HepG2 (cell line): ENCODE measurements around the gene HOXD8. TPM values are rescaled to one million over a fixed set of nuclear protein-coding genes. Genes with fewer than 3 reads are reported as not detected.

Experiments used
- ESRRA ChIP-seq: sonication (generic); formaldehyde crosslinking; IDR thresholded peaks from 2 replicates; pipeline ENCODE4 v1.5.1; 2020; ENCODE audit warnings: mild to moderate bottlenecking, low read depth, missing genetic modification reagents
- FOXO4 ChIP-seq: sonication (generic); formaldehyde crosslinking; conservative IDR thresholded peaks from 2 replicates; pipeline ENCODE4 v1.8.1; 2023; ENCODE audit warnings: missing genetic modification reagents
- GMEB2 ChIP-seq: IDR thresholded peaks from 2 replicates; pipeline ENCODE4 v1.6.1; 2016; ENCODE audit warnings: missing biosample characterization, missing genetic modification reagents, low read depth
- GZF1 ChIP-seq: sonication (generic); formaldehyde crosslinking; IDR thresholded peaks from 2 replicates; pipeline ENCODE4 v1.5.1; 2020; ENCODE audit warnings: mild to moderate bottlenecking, missing genetic modification reagents
- MTA3 ChIP-seq: sonication (generic); formaldehyde crosslinking; IDR thresholded peaks from 2 replicates; pipeline ENCODE4 v1.4.0; 2020; ENCODE audit warnings: missing genetic modification reagents
- PRMT3 ChIP-seq: sonication (generic); formaldehyde crosslinking; IDR thresholded peaks from 2 replicates; pipeline ENCODE4 v1.8.1; 2022; ENCODE audit warnings: low read depth, mild to moderate bottlenecking, moderate library complexity, missing genetic modification reagents, borderline replicate concordance
- REST ChIP-seq, 2 experiments: IDR thresholded peaks; 2 replicates each; pipeline ENCODE4 v1.6.1; 2011 to 2012; ENCODE audit warnings: low read length in 2 of 2, borderline replicate concordance in 1 of 2, low read depth in 1 of 2, mild to moderate bottlenecking in 1 of 2, moderate library complexity in 1 of 2
- RFX3 ChIP-seq: IDR thresholded peaks from 2 replicates; pipeline ENCODE4 v1.6.1; 2016; ENCODE audit warnings: missing biosample characterization, missing genetic modification reagents
- SAP130 ChIP-seq: IDR thresholded peaks from 2 replicates; pipeline ENCODE4 v1.6.1; 2016; ENCODE audit warnings: low read depth
- TFDP1 ChIP-seq: IDR thresholded peaks from 2 replicates; pipeline ENCODE4 v1.6.1; 2016; ENCODE audit warnings: missing compliant biosample characterization, missing genetic modification reagents, borderline replicate concordance
- TFDP2 ChIP-seq: sonication (generic); formaldehyde crosslinking; IDR thresholded peaks from 2 replicates; pipeline ENCODE4 v1.4.0; 2020; ENCODE audit warnings: missing genetic modification reagents
- ZBTB14 ChIP-seq: sonication (generic); formaldehyde crosslinking; IDR thresholded peaks from 2 replicates; pipeline ENCODE4 v1.4.0; 2020; ENCODE audit warnings: missing genetic modification reagents
- ZNF382 ChIP-seq: sonication (generic); formaldehyde crosslinking; IDR thresholded peaks from 2 replicates; pipeline ENCODE4 v1.5.0; 2020; ENCODE audit warnings: missing genetic modification reagents, mild to moderate bottlenecking, borderline replicate concordance
- ZNF770 ChIP-seq: sonication (generic); formaldehyde crosslinking; IDR thresholded peaks from 2 replicates; pipeline ENCODE4 v1.5.0; 2020; ENCODE audit warnings: mild to moderate bottlenecking, missing genetic modification reagents
- ZNF780A ChIP-seq: sonication (generic); formaldehyde crosslinking; IDR thresholded peaks from 2 replicates; pipeline ENCODE4 v1.8.0; 2022; ENCODE audit warnings: mild to moderate bottlenecking, missing genetic modification reagents, moderate library complexity
- polyA plus RNA-seq, 8 experiments: library from polyadenylated mRNA; depleted of rRNA in 3 of 8; stranded (reverse) in 7 of 8; unstranded in 1 of 8; fragments of >200 nt; fragmentation: Illumina TruSeq in 4 of 8; extraction: Trizol in 4 of 8; gene quantifications; 2 replicates each; pipeline versions ENCODE4 v1.2.1 to v1.2.3, GENCODE V29; 2011 to 2016; ENCODE audit warnings: low read depth in 4 of 8, missing spikeins in 1 of 8, mixed read lengths in 1 of 8; ENCODE audit not compliant: insufficient read depth in 1 of 8
- total RNA-seq, 5 experiments: library from RNA; depleted of rRNA; stranded (reverse); fragments of >200 nt; fragmentation: Illumina TruSeq; extraction: Trizol; gene quantifications; 2 replicates each; pipeline ENCODE4 v1.2.3, GENCODE V29; 2016; ENCODE audit warnings: low read depth in 1 of 5

Gene HOXD8
- total and polyA plus RNA-seq, 2 of the 13 experiments (the other 11 are each of a cell fraction or from before 2014, with no cell fraction given), result not detected

- TF ChIP-seq TFDP1 (CRISPR knock-in tag) (peak; percentile 94), RFX3 (CRISPR knock-in tag) (no peak), MTA3 (no peak), SAP130 (no peak), ZNF780A (CRISPR knock-in tag) (no peak), ZNF382 (no peak), REST (IDR thresholded peaks at IDR 0.05; ENCODE audit: borderline replicate concordance in 1 of 2, low read depth in 1 of 2, low read length in 2 of 2) (no peak), ESRRA (CRISPR knock-in tag) (no peak), GMEB2 (CRISPR knock-in tag) (no peak), ZBTB14 (CRISPR knock-in tag) (no peak), PRMT3 (CRISPR knock-in tag) (peak; percentile 57; the same call in 1 of the 2 replicates), FOXO4 (CRISPR knock-in tag) (no peak), TFDP2 (CRISPR knock-in tag) (peak; percentile 91), GZF1 (CRISPR knock-in tag) (no peak), ZNF770 (CRISPR knock-in tag) (peak; percentile 55; the same call in 1 of the 2 replicates)
These were observed 11.2 kb downstream of the HOXD8 start (continued) for GRCh38 chr2:176140513-176141317.
